ENCODE data around the gene TNK1. TPM values are rescaled to one million over a fixed set of nuclear protein-coding genes. Genes with fewer than 3 reads are reported as not detected.
A peak's percentile ranks its signal among the peaks of the same experiment; 100 is the strongest.

The TNK1 gene
- total and polyA plus RNA-seq, 2 donors (not counting 3 experiments of a cell fraction or from before 2014, with no cell fraction given): 0.22 to 0.58 TPM

DNA sequence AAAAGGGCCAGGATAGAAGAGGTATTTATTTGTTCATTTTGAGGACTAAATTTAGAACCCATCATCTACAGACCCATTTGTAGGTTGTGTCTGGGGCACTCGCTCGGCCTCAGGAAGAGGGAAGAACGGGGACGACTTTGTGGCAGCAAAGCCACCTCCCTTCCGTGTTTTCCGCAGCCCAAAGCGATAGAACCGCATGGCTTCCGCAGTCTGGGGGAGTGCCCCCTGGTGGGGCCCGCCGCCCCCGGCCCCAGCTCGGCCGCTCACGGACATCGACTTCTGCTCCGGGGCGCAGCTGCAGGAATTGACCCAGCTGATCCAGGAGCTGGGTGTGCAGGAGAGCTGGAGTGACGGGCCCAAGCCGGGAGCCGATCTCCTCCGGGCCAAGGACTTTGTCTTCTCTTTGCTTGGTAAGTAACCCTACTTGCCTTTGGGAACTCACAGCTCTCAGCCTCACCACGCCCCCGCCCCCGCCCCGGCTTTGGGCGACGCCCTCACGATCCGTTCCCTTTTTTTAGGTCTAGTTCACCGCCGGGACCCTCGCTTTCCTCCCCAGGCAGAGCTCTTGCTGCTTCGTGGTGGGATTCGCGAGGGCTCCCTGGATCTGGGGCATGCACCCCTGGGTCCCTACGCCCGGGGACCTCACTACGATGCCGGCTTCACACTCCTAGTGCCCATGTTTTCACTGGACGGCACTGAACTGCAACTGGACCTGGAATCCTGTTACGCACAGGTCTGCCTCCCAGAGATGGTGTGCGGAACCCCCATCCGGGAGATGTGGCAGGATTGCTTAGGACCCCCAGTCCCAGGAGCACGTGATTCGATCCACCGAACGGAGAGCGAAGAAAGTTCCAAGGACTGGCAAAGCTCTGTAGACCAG lies 55.0 kb downstream of the TNK1 start:
- Histone ChIP-seq H3K36me3 (ENCODE audit: control insufficient read depth in 2 of 2, extremely low read depth in 1 of 2, insufficient read depth in 2 of 2, low read length in 2 of 2) (no peaks in the 10 kb centered on the region), H3K9me1 (replicated peaks; ENCODE audit: control insufficient read depth, extremely low read depth, insufficient read depth, low read length) (no peaks in the 10 kb centered on the region), H3K27me3 (ENCODE audit: control insufficient read depth in 2 of 2, insufficient read depth in 2 of 2, low read length in 2 of 2) (peaks cover 20 to 27% of the 10 kb centered on the region in 2 experiments), H3K79me2 (ENCODE audit: control insufficient read depth, insufficient read depth, low read length) (no peaks in the 10 kb centered on the region), H4K20me1 (replicated peaks; ENCODE audit: control insufficient read depth, extremely low read depth, insufficient read depth, low read length) (no peaks in the 10 kb centered on the region), H3K9ac (replicated peaks; ENCODE audit: extremely low read depth, insufficient read depth, low read length) (peak overlapping the region; percentile 46), H3K4me3 (replicated peaks in 1 of 3; ENCODE audit: insufficient read depth in 1 of 3, low read depth in 1 of 3, low read length in 3 of 3) (peak overlapping the region; percentile 54 to 83 (median 83)), H3K4me1 (ENCODE audit: control insufficient read depth, extremely low read depth, insufficient read depth, low read length) (peaks cover 23% of the 10 kb centered on the region), H3K27ac (ENCODE audit: insufficient read depth, low read depth, low read length) (peak overlapping the region; percentile 32), H3K9me3 (replicated peaks; ENCODE audit: control insufficient read depth, insufficient read depth, low read length) (no peaks in the 10 kb centered on the region), H3K4me2 (ENCODE audit: insufficient read depth, low read length) (peak overlapping the region; percentile 94), H2AFZ (ENCODE audit: low read depth, low read length) (peak overlapping the region; percentile 48)
- TF ChIP-seq MYC (IDR thresholded peaks at IDR 0.05; ENCODE audit: low read depth, low read length): no peak
- TF ChIP-seq, protein P1, sequence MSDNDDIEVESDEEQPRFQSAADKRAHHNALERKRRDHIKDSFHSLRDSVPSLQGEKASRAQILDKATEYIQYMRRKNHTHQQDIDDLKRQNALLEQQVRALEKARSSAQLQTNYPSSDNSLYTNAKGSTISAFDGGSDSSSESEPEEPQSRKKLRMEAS (IDR thresholded peaks at IDR 0.05; ENCODE audit: insufficient read depth, insufficient read length): peak; percentile 13
- TF ChIP-seq JUN (IDR thresholded peaks at IDR 0.05; ENCODE audit: borderline replicate concordance, insufficient read depth, insufficient read length, low read depth): no peak
- peak; percentile 15 for TF ChIP-seq POLR2A (IDR thresholded peaks at IDR 0.05; ENCODE audit: low read depth, low read length)
- TF ChIP-seq GATA2 (IDR thresholded peaks at IDR 0.05; ENCODE audit: insufficient read depth, insufficient read length, low read depth, low read length): no peak
- TF ChIP-seq POLR2AphosphoS5 (IDR thresholded peaks at IDR 0.05; ENCODE audit: insufficient read depth, low read depth, low read length): no peak
- TF ChIP-seq FOS (IDR thresholded peaks at IDR 0.05; ENCODE audit: borderline replicate concordance, insufficient read depth, low read length): no peak
- TF ChIP-seq EZH2 (IDR thresholded peaks at IDR 0.05; ENCODE audit: borderline replicate concordance, low read depth, low read length, severe bottlenecking): no peak
- TF ChIP-seq, protein P2, sequence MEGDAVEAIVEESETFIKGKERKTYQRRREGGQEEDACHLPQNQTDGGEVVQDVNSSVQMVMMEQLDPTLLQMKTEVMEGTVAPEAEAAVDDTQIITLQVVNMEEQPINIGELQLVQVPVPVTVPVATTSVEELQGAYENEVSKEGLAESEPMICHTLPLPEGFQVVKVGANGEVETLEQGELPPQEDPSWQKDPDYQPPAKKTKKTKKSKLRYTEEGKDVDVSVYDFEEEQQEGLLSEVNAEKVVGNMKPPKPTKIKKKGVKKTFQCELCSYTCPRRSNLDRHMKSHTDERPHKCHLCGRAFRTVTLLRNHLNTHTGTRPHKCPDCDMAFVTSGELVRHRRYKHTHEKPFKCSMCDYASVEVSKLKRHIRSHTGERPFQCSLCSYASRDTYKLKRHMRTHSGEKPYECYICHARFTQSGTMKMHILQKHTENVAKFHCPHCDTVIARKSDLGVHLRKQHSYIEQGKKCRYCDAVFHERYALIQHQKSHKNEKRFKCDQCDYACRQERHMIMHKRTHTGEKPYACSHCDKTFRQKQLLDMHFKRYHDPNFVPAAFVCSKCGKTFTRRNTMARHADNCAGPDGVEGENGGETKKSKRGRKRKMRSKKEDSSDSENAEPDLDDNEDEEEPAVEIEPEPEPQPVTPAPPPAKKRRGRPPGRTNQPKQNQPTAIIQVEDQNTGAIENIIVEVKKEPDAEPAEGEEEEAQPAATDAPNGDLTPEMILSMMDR (IDR thresholded peaks at IDR 0.05; ENCODE audit: extremely low read depth in 1 of 2, insufficient read depth in 1 of 2, low read depth in 1 of 2, low read length in 2 of 2): peak; percentile 10 to 35
- dilution Hi-C loops (cut with MboI; ENCODE audit: extremely low pct_ligation_motif_present, low sequenced_read_pairs): no loop called here
- peak; percentile 70 for FAIRE-seq
- DNase-seq (ENCODE audit: low read depth, low spot score): peak; percentile 35
- ChIA-PET POLR2A (interaction anchor here (0.5 to 1.7 kb wide), 5 partner anchors 32 to 49 kb away, joined by 3 to 8 read pairs (median 5); partner anchors contain the start of genes POLR2A and TMEM256), CTCF (interaction anchor here (0.8 to 4.4 kb wide), 34 partner anchors 10 to 390 kb away, joined by 3 to 70 read pairs (median 7); partner anchors contain the start of genes CHRNB1, NLGN2, PLSCR3 and POLR2A)
- intact Hi-C loops (cut with micrococcal nuclease): loop anchor here (1.0 to 5.0 kb wide), 9 partner anchors 19 to 251 kb away; partner anchors contain the start of genes CTDNEP1, ELP5, KCTD11 and PLSCR3
- TSS peak; percentile 53 for BruUV-seq (replicated peaks)
